ENCODE measurements around the gene NES.

NES gene

GRCh38 chr1:156662005-156662799 is 15.0 kb downstream of the NES start:
- no peak for DNase-seq (ENCODE audit: low read depth)

- DNase-seq (ENCODE audit: low read depth) = no peak
Observed at GRCh38 chr1:156660752-156661112, 16.5 kb downstream of the NES start.

DNA sequence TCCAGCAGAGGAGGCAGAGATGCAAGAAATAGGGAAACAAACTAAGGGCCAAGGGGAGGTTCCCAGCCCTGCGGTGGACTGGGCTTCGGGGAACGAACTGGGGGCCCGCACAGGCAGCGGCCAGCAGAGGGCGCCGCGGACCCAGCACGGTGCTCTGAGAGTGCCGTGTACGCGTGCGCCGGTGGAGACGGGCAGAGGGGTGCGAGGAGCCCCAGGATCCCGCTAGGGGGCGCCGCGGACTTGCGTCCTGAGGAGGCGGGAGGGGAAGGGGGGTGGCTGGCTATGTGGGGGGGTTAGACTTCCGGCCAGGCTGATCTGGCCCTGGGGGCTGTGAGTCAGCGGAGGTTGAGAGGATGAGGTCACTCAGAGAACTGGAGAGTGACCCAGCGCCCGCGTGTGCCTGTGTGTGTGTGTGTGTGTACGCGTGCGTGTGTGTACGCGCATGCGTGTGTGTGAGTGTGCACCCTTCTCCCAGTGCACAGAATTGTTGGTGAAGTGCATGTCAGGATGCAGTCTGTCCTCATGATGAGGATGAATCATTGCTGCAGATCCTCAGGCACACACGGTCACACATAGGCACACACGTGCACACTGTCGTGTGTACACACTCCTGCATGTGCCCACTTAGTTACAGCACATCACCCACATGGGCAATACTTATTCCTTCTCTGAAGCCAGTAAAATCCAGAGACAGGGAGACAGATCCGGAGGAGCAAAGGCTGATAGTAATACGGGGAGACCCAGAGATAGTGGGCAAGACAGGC is 17.0 kb downstream of the NES start:
- DNase-seq (ENCODE audit: low read depth) = peak; percentile 86

DNA sequence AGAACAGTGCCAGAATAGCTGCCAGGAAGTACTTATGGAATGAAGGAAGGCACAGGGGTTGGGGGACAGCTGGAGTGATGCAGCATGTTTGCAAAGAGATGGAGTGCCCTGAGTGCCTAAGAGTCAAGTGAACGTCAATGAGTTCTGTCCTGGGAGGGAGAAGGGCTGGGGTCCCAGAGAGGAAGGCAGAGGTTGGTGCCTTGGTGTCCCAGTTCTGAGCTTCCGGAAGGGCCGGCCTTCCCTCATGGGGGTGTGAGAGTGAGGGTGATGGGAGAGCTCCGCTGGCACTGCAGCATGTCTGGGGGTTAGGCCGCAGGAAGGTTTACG is 17.6 kb downstream of the NES start:
- no peak for DNase-seq (ENCODE audit: low read depth)

DNA sequence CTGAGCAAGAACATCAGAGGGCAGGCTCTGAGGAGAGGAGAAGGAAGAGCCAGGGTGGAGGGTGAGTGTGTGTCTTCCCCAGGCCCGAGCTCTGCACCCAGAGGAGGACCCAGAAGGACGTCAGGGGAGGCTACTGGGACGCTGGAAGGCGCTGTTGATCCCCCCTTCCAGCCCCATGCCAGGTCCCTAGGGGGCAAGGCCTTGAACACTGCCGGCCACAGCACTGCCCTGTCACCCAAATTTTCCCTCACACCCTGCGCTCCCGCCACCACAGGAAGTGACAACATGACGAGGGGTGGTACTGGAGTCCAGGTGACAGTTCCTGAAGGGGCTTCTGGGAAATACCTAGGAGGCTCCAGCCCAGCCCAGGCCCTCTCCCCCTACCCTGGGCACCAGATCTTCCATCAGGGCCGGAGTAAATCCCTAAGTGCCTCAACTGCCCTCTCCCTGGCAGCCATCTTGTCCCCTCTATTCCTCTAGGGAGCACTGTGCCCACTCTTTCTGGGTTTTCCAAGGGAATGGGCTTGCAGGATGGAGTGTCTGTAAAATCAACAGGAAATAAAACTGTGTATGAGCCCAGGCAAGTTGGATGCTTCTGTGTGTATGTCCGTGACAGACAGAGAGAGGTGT is 18.1 kb downstream of the NES start:
- no peak for DNase-seq (ENCODE audit: low read depth)

- no peak for DNase-seq (ENCODE audit: low read depth)
Observed at GRCh38 chr1:156658496-156658895, 18.7 kb downstream of the NES start.

GRCh38 chr1:156657741-156658319 is 19.4 kb downstream of the NES start:
- no peak for DNase-seq (ENCODE audit: low read depth)

DNA sequence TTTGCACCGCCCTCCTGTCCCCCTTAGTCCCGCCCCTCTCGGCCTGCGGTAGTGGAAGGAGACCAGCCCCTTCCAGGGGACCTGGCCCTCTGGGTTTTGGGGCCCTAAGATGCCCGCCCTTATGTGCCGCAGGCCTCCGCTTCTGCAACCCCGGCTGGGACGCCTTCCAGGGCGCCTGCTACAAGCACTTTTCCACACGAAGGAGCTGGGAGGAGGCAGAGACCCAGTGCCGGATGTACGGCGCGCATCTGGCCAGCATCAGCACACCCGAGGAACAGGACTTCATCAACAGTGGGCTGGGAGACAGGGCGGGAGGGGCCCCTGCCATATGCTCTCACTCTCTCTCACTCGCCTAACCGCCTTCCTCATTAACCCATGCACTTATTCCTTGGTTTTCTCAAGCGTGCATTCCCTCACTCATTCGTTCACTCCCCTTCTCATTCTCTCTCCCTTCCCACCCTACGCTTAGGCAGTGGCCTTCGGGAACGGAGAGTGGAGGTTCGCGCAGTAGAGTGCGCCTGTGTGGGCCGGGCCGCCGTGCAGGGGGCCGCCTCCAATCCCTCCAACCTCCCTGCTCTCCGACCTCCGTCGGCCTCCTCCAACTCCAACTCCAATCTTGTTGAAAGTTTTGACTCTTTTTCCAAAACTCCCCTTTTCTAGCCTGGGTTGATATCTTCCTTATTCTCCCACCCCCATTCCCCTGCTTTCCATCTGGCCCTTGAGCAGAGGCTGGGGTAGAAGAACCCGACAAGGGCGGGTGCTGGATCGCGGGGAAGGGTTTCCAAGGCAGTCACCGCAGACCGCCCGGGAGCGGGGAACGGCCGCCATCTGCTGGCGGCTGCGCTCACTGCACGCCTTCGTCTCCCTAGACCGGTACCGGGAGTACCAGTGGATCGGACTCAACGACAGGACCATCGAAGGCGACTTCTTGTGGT is 20.1 kb downstream of the NES start:
- peak; percentile 67 for DNase-seq (ENCODE audit: low read depth)

GRCh38 chr1:156655904-156656516 is 21.2 kb downstream of the NES start:
- no peak for DNase-seq (ENCODE audit: low read depth)

DNA sequence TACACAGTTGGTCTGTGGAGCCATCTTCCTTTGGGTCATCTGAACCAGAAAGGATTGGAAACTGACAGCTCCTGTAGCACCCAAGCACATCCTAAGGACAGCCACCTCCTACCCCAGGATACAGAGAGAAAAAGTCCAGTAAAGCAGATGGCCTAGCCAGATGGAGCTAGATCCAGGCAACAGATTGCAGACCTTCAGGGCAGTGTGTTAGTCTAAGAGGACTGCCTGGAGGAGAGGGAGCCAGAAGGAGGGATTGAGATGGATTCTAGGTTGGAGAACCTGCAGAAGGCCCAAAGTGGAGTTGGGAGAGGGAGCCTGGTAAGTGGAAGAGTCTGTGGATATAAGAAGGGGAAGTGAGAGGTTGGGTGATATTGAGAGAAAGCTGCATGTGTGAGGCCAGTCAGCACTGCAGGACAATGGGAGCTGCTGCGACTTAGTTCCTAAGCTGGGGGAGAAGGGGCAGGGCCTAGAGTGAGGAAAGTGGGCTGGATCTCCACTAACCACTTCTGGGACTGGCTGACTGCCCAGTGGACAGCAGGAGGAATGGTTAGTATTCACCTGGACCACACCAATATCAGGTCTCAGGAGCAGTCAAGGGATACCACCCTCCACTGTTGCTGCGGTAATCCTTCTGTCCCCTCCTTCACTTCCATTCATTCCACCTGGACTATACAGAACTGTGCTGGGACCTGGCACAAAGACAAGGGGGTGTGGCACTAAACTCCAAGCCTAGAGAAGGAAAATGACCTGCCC is 21.9 kb downstream of the NES start:
- DNase-seq (ENCODE audit: low read depth) = no peak

- DNase-seq (ENCODE audit: low read depth) = no peak
Observed at GRCh38 chr1:156654700-156655099, 22.5 kb downstream of the NES start.

DNA sequence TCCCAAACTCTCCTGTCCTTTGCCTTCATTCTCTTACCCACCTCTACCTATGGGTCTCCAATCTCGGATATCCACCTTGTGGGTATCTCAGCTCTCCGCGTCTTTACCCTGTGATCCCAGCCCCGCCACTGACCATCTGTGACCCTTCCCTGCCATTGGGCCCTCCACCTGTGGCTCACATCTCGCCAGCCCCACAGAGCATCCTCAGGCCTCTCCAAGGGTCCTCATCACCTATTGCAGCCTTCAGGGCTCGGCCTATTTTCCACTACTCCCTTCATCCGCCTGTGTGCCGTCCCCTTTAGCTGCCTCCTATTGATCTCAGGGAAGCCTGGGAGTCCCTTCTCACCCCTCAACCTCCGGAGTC is 24.2 kb downstream of the NES start:
- DNase-seq (ENCODE audit: low read depth) = no peak

DNA sequence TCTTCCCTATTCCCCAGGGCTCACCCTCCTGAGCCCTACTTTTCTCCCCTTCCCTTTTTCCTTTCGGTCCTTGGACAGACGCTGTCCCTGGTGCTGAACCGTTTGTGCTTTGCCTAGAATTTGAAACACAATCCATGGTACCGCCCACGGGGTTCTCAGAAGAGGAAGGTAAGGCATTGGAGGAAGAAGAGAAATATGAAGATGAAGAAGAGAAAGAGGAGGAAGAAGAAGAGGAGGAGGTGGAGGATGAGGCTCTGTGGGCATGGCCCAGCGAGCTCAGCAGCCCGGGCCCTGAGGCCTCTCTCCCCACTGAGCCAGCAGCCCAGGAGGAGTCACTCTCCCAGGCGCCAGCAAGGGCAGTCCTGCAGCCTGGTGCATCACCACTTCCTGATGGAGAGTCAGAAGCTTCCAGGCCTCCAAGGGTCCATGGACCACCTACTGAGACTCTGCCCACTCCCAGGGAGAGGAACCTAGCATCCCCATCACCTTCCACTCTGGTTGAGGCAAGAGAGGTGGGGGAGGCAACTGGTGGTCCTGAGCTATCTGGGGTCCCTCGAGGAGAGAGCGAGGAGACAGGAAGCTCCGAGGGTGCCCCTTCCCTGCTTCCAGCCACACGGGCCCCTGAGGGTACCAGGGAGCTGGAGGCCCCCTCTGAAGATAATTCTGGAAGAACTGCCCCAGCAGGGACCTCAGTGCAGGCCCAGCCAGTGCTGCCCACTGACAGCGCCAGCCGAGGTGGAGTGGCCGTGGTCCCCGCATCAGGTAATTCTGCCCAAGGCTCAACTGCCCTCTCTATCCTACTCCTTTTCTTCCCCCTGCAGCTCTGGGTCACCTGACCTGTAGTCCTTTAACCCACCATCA is 24.8 kb downstream of the NES start:
- DNase-seq (ENCODE audit: low read depth) = no peak

DNA sequence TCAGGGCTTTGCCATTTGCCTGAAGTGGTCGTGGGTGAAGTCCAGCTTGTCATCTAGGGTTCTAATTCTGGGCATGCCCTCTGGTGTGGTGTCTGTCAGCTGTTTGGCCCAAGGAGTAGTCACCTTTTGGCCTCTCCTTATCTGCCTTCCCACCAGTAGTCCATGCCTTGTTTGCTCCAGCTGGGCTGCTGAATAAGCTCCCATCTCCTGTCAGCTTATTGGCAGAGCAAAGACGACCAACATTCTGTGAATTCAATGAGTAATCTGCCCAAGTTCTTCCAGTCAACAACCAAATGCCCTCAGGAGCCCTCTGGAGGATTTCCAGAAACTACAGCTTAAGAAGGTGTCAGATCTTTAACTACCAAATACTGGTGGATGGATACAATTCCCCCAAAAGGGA is 28.3 kb downstream of the NES start:
- no peak for DNase-seq (ENCODE audit: low read depth)

GRCh38 chr1:156648496-156648895 is 28.7 kb downstream of the NES start:
- DNase-seq (ENCODE audit: low read depth) = no peak

- DNase-seq (ENCODE audit: low read depth) = no peak
Observed at GRCh38 chr1:156647351-156647750, 29.9 kb downstream of the NES start.

- no peak for DNase-seq (ENCODE audit: low read depth)
Observed at GRCh38 chr1:156646738-156647211, 30.4 kb downstream of the NES start.

DNA sequence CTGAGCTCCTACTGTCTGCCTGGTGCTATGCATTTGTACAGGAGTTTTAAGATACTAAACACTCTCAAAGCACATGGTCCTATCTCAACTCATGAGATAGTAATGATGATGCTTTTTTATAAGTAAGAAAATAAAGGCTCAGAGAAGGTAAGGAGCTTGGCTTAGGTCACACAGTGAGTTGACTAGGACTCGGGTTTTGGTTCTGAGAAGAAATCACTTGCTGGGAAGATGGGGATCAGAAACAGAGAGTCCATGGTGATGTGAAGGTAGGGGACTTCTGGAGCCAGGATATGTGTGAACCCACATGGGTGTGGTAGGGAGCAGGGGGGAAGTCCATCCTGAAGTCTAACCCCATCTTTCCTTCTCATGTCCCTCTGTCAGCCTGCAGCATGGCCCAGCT is 31.5 kb downstream of the NES start:
- no peak for DNase-seq (ENCODE audit: low read depth)

DNA sequence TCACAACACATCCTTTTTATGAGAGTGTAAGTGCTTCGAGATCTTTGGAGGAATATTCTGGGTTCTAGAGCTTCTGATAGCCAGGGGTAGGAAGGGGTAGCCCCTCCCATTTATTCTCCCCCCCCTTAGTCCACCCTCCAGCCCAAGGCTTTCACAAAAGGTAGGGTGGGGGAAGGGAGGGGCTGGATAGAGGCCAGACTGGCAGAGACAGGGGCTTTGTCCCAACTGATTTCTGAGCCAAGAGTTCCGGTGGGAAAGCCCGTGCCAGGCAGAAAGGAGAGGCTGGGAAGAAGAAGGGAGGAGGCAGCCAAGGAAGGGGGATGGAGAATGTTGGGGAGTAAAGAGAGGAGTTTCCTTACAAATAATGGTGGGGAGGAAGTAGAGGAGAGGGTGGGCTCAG is 32.2 kb downstream of the NES start:
- no peak for DNase-seq (ENCODE audit: low read depth)

GRCh38 chr1:156644640-156645039 is 32.6 kb downstream of the NES start:
- DNase-seq (ENCODE audit: low read depth) = no peak

Measured in activated T-helper 9 cell treated with anti-CD3 and anti-CD28 coated beads, Interleukin-2, amount 50 U/mL, for 16 hours (primary cell).